T-helper 17 cell (primary cell): Measurements from ENCODE around the gene NUP153. TPM values are rescaled to one million over a fixed set of nuclear protein-coding genes. Genes with fewer than 3 reads are reported as not detected.

ENCODE experiments used
- ATAC-seq: fragments of 150-1000 bp; cut with Tn5 transposase; 2 replicates; pipeline ENCODE4 v1.10.0; 2021; ENCODE audit warnings: mild to moderate bottlenecking, moderate library complexity
- DNase-seq, 3 donors: peaks; one replicate each; pipeline versions ENCODE4 v3.0.0 to v3.0.0-alpha.2; 2020 to 2021
- H3K9me3 ChIP-seq: one replicate; pipeline ENCODE4 v1.7.0; 2013; ENCODE audit warnings: low read length, mild to moderate bottlenecking; ENCODE audit not compliant: control insufficient read depth, poor library complexity, severe bottlenecking
- H3K27ac Mint-ChIP-seq: one replicate; pipeline ENCODE4 v1.8.0; 2022; ENCODE audit warnings: mild to moderate bottlenecking, moderate library complexity, mixed read lengths
- H3K27me3 Mint-ChIP-seq: one replicate; pipeline ENCODE4 v1.8.0; 2022; ENCODE audit warnings: mixed read lengths
- H3K36me3 Mint-ChIP-seq: one replicate; pipeline ENCODE4 v1.8.0; 2022; ENCODE audit warnings: low read depth, mixed read lengths
- H3K4me1 Mint-ChIP-seq: one replicate; pipeline ENCODE4 v1.8.0; 2022; ENCODE audit warnings: mild to moderate bottlenecking, mixed read lengths
- H3K4me3 Mint-ChIP-seq: one replicate; pipeline ENCODE4 v1.8.0; 2022; ENCODE audit warnings: mild to moderate bottlenecking, moderate library complexity, mixed read lengths
- total RNA-seq, 4 donors: library from RNA in 2 of 4; stranded (reverse) in 2 of 4; gene quantifications; one replicate each; pipeline ENCODE4 v1.2.3 and lab custom pipeline; 2022 to 2026

Gene NUP153
- total RNA-seq, 2 donors from 2014 or later: 63.3 to 66.3 TPM

DNA sequence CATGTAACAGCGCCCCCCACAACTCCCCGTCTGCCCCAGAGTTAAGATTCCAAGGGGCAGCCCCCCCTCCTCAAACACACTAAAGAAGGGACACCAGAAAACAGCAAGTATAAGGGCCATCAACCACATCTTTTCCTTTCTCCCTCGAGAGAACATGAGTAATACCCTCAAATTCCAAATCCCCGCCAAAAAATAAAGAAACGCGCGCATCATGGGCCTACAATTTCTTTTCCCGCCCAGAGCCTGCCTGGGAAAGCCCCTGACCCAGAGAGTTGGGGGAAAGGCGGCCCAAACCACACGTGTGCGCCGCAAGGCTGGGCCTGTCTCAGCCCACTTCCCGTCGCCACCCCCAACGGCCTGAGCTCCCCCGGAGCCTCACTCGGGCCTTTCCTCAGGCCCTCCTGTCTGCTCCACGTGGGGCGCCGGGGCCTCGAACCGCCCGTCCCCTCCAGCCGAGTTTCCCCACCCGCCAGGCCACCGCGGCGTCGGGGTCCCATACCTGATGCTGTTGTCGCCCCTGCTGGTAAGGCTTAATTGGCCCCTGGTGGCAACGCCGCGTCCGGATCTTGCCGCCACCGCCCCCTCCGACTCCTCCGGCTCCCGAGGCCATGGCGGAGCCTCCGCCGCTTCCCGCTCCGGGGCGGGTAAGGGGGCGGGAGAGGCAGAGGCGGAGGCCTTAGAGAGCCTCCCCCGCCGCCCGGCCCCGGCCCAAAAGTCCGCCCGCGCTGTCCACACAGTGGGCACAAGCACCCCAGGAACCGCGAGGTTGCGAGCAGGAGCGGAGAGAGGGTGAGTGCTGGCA lies 746 bp downstream of the NUP153 start:
- ATAC-seq: peak; percentile 77
- peaks cover 4% of the 10 kb centered on the region for H3K36me3 Mint-ChIP-seq

GRCh38 chr6:17705428-17705777 lies 1.3 kb downstream of the NUP153 start:
- Mint-ChIP-seq H3K4me3 (peak overlapping the region; percentile 95), H3K36me3 (peaks cover 4% of the 10 kb centered on the region), H3K27me3 (no peaks in the 10 kb centered on the region), H3K27ac (peak overlapping the region; percentile 94), H3K4me1 (peaks cover 34% of the 10 kb centered on the region)
- ATAC-seq (no peak), DNase-seq (no peak)
- H3K9me3 ChIP-seq: no peaks in the 10 kb centered on the region

More for the DNA sequence above, 746 bp downstream of the NUP153 start:
- Mint-ChIP-seq H3K27me3 (no peaks in the 10 kb centered on the region), H3K27ac (peak overlapping the region; percentile 94), H3K4me1 (peaks cover 32% of the 10 kb centered on the region), H3K4me3 (peak overlapping the region; percentile 95)
- H3K9me3 ChIP-seq: no peaks in the 10 kb centered on the region
- DNase-seq: peak; percentile 76 to 82 (median 79)

- no peak for ATAC-seq
- H3K27ac Mint-ChIP-seq: peak overlapping the region; percentile 94
- peaks cover 3% of the 10 kb centered on the region for H3K36me3 Mint-ChIP-seq
Observed at GRCh38 chr6:17703256-17703694, 3.5 kb downstream of the NUP153 start.

DNA sequence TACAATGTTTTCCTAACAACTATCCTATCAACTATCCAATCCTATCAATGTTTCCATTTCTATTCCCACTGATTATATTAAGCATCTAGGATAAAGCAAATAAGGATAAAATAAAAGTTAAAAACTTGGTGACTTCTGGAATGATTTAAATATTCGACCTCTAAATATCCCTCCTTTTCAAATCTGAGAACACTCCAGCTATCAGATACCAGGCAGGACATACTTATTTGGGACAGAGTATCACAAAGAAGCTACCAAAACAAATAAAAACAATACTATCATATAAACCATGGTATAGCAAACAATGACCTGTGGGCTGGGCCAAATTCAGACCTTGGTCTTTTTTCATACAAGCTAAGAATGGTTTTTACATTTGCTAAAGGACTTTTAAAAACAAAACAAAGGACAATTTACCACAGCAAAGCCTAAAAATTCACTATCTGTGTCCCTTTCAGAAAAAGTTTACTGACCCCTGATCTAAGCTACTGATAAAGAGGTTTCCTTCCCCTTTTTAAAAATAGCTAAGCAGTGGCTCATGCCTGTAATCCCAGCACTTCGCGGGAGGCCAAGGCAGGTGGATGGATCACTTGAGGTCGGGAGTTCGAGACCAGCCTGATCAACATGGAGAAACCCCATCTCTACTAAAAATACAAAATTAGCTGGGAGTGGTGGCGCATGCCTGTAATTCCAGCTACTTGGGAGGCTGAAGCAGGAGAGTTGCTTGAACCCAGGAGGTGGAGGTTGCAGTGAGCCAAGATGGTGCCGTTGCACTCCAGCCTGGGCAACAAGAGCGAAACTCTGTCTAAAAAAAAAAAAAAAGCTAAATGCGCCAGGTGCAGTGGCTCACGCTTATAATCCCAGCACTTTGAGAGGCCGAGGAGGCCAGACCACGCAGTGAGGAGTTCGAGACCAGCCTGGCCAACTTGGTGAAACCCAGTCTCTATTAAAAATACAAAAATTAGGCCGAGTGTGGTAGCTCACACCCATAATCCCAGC lies 6.0 kb downstream of the NUP153 start:
- H3K4me1 Mint-ChIP-seq: peaks cover 40% of the 10 kb centered on the region
- no peak for DNase-seq
- H3K27ac Mint-ChIP-seq: peak overlapping the region; percentile 81
- H3K4me3 Mint-ChIP-seq: no peak overlapping the region
- no peak for ATAC-seq
- no peaks in the 10 kb centered on the region for H3K36me3 Mint-ChIP-seq
- H3K27me3 Mint-ChIP-seq: no peaks in the 10 kb centered on the region
- H3K9me3 ChIP-seq: no peaks in the 10 kb centered on the region

More at GRCh38 chr6:17703256-17703694, 3.5 kb downstream of the NUP153 start:
- Mint-ChIP-seq H3K4me1 (peaks cover 38% of the 10 kb centered on the region), H3K27me3 (no peaks in the 10 kb centered on the region), H3K4me3 (peak overlapping the region; percentile 63)
- H3K9me3 ChIP-seq: no peaks in the 10 kb centered on the region
- no peak for DNase-seq

GRCh38 chr6:17691925-17692538 lies 14.7 kb downstream of the NUP153 start:
- H3K27me3 Mint-ChIP-seq: no peaks in the 10 kb centered on the region
- DNase-seq (no peak), ATAC-seq (no peak)
- H3K4me3 Mint-ChIP-seq: no peak overlapping the region
- H3K27ac Mint-ChIP-seq: no peak overlapping the region
- peaks cover 48% of the 10 kb centered on the region for H3K4me1 Mint-ChIP-seq
- no peaks in the 10 kb centered on the region for H3K9me3 ChIP-seq
- no peaks in the 10 kb centered on the region for H3K36me3 Mint-ChIP-seq

GRCh38 chr6:17688481-17688880 lies 18.2 kb downstream of the NUP153 start:
- Mint-ChIP-seq H3K27me3 (no peaks in the 10 kb centered on the region), H3K36me3 (no peaks in the 10 kb centered on the region), H3K4me3 (no peak overlapping the region), H3K27ac (peak overlapping the region; percentile 85), H3K4me1 (peaks cover 48% of the 10 kb centered on the region)
- DNase-seq (no peak), ATAC-seq (no peak)
- no peaks in the 10 kb centered on the region for H3K9me3 ChIP-seq

DNA sequence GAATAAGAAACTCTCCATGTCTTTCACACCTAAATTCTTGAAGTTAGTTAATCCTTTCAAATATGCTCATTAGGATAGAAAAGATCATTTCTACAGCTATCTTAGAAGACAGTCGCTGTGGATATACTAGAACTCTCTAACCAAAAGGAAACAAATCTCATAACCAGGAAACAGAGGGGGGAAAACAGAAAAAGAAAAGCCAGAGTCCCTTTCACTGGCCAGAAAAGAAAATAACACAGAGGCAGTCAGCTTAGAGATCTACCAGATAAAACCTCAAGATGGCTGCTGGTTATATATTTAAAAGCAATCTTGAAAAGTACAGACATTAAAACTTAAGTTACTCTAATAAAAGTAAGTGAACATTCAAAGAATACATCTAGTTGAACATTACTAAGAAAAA lies 19.6 kb downstream of the NUP153 start:
- no peaks in the 10 kb centered on the region for H3K9me3 ChIP-seq
- H3K4me3 Mint-ChIP-seq: no peak overlapping the region
- peaks cover 5% of the 10 kb centered on the region for H3K36me3 Mint-ChIP-seq
- no peaks in the 10 kb centered on the region for H3K27me3 Mint-ChIP-seq
- no peak for ATAC-seq
- DNase-seq: no peak
- H3K4me1 Mint-ChIP-seq: peaks cover 46% of the 10 kb centered on the region
- peak overlapping the region; percentile 85 for H3K27ac Mint-ChIP-seq

GRCh38 chr6:17684134-17684533 lies 22.6 kb downstream of the NUP153 start:
- peaks cover 51% of the 10 kb centered on the region for H3K4me1 Mint-ChIP-seq
- no peaks in the 10 kb centered on the region for H3K9me3 ChIP-seq
- no peaks in the 10 kb centered on the region for H3K27me3 Mint-ChIP-seq
- H3K36me3 Mint-ChIP-seq: peaks cover 8% of the 10 kb centered on the region
- no peak overlapping the region for H3K27ac Mint-ChIP-seq
- ATAC-seq (no peak), DNase-seq (no peak)
- H3K4me3 Mint-ChIP-seq: no peak overlapping the region

DNA sequence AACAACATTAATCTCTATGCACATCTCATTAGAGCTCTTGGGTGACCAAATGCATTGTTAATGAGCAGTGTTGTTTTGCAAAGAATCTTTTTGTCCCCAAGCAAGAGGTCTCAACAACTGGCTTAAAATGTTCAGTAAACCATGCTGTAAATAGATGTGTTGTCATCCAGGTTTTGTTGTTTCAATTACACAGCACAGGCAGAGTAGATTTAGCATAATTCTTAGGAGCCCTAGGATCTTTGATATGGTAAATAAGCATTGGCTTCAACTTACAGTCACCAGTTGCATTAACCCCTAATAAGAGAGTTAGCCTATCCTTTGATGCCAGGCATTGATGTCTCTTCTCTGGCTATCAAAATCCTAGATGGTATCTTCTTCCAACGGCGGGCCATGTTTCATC lies 23.3 kb downstream of the NUP153 start:
- no peak for ATAC-seq
- Mint-ChIP-seq H3K4me1 (peaks cover 56% of the 10 kb centered on the region), H3K4me3 (no peak overlapping the region), H3K27ac (no peak overlapping the region), H3K36me3 (peaks cover 8% of the 10 kb centered on the region), H3K27me3 (no peaks in the 10 kb centered on the region)
- DNase-seq: no peak
- H3K9me3 ChIP-seq: no peaks in the 10 kb centered on the region

DNA sequence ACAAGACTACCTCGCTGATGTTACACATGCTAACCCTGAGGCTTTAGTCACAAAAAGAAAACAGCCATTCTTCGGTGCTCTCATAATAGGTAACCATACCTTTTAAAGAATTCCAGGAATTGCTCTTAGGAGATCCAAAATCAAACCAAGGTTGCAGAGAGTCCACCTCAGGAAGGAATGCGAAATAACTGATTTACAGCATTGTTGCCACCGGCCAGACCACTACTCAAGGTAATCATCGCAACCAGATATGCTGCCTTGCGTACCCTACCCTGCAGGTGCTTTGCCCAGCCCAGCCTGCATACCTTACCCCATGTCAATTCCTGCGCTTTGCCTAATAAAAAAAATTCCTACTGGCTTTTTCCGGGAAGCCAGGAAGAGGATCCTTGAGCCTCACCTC lies 27.0 kb downstream of the NUP153 start:
- no peaks in the 10 kb centered on the region for H3K9me3 ChIP-seq
- Mint-ChIP-seq H3K27me3 (no peaks in the 10 kb centered on the region), H3K27ac (peak overlapping the region; percentile 75), H3K36me3 (peaks cover 8% of the 10 kb centered on the region), H3K4me3 (no peak overlapping the region), H3K4me1 (peaks cover 59% of the 10 kb centered on the region)
- ATAC-seq: no peak
- DNase-seq: no peak

GRCh38 chr6:17677602-17678001 lies 29.1 kb downstream of the NUP153 start:
- Mint-ChIP-seq H3K4me3 (no peak overlapping the region), H3K27ac (peak overlapping the region; percentile 75), H3K36me3 (peaks cover 5% of the 10 kb centered on the region), H3K27me3 (no peaks in the 10 kb centered on the region), H3K4me1 (peaks cover 42% of the 10 kb centered on the region)
- ATAC-seq (no peak), DNase-seq (no peak)
- H3K9me3 ChIP-seq: no peaks in the 10 kb centered on the region

DNA sequence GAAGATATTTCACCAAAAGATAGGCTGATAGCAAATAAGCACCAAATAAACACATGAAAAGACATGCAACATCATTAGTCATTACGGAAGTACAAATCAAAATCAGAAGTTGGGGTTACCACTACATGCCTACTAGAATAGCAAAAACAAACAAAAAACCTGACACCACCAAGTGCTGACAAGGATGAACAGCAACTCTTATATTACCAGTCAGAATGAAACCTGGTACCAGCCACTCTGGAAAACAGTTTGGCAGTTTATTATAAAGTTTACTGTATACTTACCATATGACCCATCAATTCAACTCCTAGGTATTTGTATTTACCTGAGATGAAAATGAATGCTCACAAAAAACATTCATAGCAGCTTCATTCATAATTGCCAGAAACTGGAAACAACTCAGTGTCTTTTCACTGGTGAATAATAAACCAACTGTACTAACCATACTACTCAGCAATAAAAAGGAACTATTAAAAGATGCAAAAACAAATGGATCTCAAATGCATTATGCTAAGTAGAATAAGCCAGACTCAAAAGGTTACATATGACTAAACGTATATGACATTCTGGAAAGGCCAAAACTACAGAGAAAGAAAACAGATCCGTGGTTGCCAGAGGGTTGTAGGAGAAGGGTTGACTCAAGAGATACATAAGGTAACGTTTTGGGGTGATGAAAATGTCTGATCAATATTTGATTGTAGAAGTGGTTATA lies 33.0 kb downstream of the NUP153 start:
- Mint-ChIP-seq H3K36me3 (peaks cover 3% of the 10 kb centered on the region), H3K4me1 (peaks cover 20% of the 10 kb centered on the region), H3K27me3 (no peaks in the 10 kb centered on the region), H3K27ac (peak overlapping the region; percentile 39), H3K4me3 (no peak overlapping the region)
- ATAC-seq: peak; percentile 56
- no peak for DNase-seq
- H3K9me3 ChIP-seq: no peaks in the 10 kb centered on the region
